Astrocyte (in vitro differentiated cells and primary cell): ENCODE measurements around the gene MXRA8.

Experiments used
- CTCF ChIP-seq: IDR thresholded peaks from 2 replicates; pipeline ENCODE4 v1.5.1; 2011; ENCODE audit warnings: low read depth, mild to moderate bottlenecking, inconsistent platforms, low read length, moderate library complexity; ENCODE audit not compliant: insufficient read depth
- EZH2 ChIP-seq: IDR thresholded peaks from 2 replicates; pipeline ENCODE4 v1.6.1; 2012; ENCODE audit warnings: mild to moderate bottlenecking, low read length, inconsistent platforms; ENCODE audit not compliant: insufficient read depth

GRCh38 chr1:1371746-1372711 lies 13.7 kb upstream of the MXRA8 start:
- TF ChIP-seq CTCF (peak; percentile 65), EZH2 (no peak)
